GM18508 (cell line): ENCODE results near the gene EEF1AKMT1.
"Not testable (repeated sequence)": the region's sequence is repeated elsewhere in the genome, so short reads cannot be mapped to it uniquely, and the experiment has no call there.

Experiments
- ATAC-seq: cut with Tn5 transposase; IDR thresholded peaks from one replicate; pipeline ENCODE4 v1.9.1; 2021; ENCODE audit warnings: moderate number of reproducible peaks; ENCODE audit not compliant: insufficient read depth, unreplicated experiment

Gene EEF1AKMT1

DNA sequence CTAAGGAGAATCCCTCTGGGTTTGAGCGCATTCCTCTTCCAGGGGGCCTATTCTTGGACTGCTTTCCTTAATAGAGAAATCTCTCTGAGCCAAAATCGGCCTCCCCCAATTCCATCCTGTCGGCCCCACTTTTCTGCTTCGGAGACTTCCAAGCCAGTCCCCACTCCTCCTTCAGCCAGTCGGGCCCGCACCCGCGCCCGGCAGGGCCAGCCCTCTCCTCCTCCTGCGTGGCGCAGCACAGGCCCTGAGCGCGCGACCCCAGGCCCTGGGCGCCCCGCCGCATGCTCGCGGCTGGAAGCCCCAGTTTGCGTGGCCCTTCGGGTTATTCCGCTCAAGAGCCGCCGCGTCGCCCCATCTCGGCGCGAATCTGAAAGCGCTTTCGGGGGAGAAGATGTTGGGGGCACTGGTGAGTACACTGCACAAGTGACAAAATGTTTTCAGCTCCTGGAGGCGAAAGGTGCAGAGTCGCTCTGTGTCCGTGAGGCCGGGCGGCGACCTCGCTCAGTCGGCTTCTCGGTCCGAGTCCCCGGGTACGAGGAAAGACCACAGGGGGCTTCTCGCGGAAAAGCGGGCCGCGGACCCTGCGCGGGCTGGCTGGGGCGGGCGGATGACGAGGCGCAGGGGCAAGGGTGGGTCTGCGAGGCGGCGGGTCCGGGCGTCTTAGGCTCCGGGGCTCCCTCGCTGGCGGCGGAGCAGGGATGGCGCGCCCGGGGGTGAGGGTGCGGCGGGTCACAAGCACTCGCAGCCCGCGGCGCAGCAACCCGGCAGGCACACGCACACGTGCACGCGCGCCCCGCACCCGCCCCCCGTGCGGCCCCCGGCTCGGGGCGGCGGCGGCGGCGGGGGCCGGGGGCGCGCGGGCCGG is 70.6 kb downstream of the EEF1AKMT1 start, which contains the start of gene IL17D:
IL17D (plus strand) TSS at position 785 of the 865 bp plus-strand sequence. CDS start 303 bp downstream, outside the sequence.
- no peak for ATAC-seq

DNA sequence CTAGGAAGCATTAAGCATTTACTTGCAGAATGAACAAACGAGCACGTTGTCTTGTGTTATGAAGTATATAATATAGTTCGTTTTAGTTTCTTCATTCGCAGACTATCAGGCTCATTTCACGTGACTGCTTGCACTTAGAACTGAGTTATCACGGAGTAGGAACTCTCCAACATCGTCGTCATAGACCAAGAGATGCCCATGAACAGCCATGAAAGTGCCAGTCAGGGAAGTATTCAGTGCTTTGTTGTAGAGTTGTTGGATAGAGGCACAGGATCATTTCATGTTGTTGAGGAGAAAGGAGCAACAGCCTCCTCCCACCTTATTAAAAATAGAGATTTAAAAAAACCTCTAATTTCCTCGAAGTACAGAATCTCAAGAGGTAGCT is 71.2 kb downstream of the EEF1AKMT1 start:
- ATAC-seq: no peak

DNA sequence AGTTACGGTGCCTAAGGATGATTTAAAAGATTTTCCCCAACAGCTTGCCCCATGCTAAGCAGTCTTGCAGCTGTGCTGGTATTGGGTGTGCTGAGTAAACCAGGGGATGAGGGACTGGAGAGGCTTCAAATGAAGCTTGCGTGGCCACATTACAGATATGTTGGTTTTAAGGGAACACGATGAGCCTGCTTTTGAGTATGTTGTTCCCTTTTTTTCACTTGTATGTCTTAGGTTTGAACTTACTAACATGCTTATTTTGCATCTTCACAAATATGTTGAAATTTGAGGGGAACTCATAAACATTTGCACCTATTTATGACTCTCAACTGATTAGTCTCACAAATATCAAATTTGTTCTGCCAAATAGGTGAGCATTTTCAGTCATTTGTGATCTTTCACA is 72.3 kb downstream of the EEF1AKMT1 start:
- ATAC-seq: no peak

DNA sequence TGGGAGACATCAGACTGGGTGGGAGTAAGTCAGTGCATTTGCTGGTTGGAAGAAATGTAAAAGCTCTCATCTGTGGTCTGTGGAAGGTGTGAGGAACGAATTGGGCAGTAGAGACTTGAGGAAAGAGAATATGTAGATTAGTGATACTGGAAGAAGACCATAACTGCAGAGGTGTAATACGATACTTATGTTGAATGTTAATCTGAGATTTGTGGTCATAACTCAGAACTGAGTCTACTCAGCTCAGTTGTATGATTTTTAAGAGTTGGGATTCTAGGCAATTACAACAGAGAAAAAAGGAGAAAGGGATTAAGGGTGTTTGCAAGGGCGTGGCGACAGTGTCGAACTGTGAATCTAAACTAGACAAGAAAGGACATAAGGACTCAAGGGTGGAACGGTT is 73.5 kb downstream of the EEF1AKMT1 start:
- ATAC-seq: no peak

DNA sequence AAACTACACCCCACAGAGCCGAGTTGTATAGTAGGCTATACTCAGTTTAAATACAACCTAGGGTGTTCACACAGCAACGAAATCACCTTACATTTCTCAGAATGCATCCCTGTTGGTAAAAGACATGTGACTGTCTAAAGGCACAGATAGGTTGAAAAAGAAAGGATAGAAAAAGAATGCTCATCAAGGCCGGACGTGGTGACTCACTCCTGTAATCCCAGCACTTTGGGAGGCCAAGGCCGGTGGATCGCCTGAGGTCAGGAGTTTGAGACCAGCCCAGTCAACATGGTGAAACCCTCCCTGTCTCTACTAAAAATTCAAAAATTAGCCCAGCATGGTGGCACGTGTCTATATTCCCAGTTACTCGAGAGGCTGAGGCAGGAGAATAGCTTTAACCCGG is 74.0 kb downstream of the EEF1AKMT1 start:
- no peak for ATAC-seq

DNA sequence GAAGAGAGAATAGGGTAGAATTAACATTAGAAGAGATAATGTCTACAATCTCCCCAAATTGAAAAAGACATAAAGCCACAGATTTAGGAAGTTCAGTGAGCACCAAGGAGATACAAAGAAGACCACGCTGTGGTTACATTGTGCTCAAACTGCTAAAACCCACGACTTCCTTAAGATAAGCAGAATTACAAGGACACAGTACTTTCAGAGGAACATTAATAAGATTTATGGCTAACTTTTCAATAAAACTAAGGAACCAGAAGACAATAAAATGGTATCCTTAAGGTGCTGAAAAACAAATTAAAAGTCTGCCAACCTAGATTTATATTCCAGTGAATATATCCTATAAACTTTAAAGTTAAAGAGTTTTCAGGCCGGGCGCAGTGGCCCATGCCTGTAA is 77.7 kb downstream of the EEF1AKMT1 start:
- ATAC-seq: no peak

DNA sequence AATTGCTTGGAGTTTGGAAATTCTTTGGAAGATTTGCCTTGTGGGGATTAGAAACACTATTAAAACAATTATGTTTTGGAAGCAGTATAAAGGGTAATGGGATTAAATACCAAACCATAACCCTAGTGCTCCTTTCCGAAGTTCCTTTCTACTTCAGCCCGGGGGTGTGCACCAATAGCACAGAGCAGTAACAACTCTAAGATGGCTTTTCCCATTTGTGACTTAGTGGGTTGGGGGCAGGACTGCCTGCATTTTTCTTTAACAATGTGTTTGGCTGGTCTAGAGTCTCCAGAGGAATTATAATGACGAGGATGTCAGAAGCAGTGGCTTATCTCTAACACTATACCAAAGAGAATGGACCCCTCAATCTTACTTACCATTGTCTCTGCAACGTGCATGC is 82.1 kb downstream of the EEF1AKMT1 start:
- no peak for ATAC-seq

DNA sequence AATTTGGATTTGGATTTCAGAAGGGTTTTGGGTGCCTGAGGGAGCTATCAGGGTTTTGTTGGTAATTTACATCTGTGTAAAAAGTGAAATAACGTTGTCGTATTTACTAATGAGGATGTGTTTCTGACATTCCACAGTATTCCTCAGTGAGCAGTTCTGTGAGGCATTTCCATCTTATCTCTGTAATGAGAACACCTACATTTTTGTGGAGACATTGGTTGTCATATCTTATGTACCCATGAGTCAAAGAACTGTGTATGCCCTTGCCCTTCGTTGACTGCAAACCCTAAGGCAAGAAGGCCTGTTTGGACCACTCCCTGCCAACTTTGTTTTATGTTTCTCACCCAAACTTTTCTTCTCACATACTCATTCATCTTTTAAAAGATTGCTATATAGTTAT is 84.5 kb downstream of the EEF1AKMT1 start:
- no peak for ATAC-seq

DNA sequence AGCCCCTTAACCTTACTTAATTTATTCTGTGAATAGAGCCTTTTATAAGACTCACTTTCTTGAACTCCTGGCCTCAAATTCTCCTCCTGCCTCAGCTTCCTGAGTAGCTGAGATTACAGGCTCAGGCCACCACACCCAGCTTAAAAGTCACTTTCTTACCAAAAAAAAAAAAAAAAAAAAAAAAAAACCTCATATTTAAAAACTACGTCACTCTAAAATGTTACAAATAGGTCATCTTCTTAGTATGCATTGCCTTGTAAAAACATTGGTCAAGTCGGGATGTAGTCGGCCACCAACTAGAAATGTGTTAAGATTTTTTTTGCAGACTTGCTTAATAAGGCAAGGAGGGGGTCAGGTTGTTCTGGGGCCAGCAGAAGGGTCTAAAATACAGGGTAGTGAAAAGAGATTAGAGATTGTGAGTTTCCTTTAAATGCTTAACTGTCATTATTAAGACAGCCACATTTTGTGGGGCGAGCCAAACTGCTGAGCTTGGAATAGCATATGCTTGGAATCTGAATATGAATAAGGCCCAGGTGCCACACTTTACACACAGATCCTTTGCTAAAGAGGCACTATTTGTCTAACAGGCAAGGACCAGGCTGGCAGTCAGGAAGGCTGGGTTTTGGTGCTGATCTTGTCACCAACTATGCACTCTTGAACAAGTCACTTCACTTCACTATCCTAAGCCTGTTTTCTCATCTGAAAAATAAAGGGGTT is 86.7 kb downstream of the EEF1AKMT1 start:
- ATAC-seq: no peak

DNA sequence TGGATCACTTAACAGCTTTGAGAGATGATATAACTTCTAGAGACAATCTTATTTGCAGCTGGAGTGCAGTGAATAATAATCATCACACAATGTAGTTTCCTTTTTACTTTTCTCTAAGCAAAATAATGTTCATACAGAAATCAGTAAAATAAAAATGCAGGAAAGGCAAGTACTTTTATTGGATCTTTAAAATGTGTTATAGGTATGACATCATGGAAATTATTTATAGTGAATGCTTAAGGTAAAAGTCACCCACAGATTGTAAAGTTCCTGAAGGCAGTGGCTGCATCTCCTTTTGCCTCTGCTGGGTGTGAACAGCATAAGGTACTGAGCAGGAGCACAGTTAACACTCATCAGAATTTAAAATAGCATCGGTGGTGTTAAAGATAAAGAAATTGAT is 87.6 kb downstream of the EEF1AKMT1 start:
- no peak for ATAC-seq

DNA sequence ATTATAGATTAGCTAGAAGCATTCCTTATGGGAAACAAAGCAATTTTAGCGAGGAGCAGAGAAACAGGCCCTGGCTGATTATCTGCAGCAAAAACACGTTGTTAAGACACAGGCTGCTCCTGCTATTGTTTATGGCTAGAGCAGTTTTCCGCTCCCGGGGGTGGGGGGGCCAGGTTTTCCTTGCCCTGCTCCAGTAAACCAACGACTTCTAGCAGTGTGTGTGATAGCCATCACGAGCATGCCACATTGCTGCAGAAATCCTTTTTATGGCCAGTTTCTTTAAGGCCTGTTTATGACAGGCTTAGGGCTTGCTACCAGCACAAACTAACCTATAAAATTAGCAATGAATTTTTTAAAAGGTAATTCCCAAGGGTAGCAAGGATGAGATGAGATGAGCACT is 88.7 kb downstream of the EEF1AKMT1 start:
- no peak for ATAC-seq

DNA sequence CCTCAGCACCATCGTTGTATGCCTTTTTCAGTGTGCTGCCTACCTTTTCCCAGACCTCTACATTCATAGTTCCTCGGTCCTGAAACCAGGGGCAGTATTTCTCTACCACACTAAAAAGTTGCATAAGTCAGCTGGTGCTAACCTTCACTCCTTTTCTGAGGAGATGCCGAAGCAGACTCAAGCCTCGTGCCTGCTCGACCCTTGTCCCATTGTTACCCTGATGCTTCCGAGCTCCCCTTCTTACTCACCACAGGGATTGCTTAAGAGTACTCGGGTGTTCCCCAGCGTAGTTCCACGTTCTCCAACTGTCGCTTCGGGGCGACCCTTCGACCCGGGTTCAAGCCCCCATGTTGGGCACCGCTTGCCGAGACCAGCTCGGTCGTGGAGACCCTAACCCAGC is 89.2 kb downstream of the EEF1AKMT1 start:
- ATAC-seq: no peak

DNA sequence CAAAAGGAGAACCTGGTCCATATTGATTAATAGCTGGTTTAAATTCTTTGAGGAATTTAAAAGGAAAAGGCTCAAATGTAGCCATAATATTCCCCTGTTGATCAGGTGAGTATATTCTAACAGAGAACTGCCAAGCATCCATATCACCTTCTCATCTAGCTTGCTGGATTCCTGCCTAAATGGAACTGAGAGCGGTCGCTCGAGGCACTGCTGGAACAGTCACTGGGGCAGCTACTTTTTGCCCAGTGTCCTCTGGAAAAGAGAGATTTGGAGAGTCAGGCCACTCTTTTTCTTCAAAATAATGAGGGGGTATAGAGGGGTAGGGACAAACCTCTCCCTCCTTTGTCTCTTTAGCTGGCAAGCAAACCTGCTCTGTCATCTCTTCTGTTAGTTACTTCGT is 89.7 kb downstream of the EEF1AKMT1 start:
- no peak for ATAC-seq

DNA sequence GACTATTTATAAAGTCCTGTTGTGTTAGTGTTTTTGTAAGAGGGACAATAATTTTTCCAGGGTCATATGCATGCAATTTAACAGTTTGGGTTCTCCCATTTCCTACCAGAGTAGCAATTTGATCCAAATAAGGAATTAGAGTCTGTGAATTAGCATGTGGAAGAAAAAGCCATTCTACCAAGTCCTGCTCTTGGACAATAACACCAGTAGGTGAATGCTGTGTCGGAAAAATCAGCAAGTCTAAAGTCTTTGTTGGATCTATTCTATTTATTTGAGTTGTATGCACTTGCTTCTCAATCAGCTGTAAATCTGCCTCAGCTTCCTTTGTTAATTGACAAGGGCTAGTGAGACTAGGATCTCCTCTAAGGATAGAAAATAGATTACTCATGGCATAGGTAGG is 91.7 kb downstream of the EEF1AKMT1 start:
- no peak for ATAC-seq

DNA sequence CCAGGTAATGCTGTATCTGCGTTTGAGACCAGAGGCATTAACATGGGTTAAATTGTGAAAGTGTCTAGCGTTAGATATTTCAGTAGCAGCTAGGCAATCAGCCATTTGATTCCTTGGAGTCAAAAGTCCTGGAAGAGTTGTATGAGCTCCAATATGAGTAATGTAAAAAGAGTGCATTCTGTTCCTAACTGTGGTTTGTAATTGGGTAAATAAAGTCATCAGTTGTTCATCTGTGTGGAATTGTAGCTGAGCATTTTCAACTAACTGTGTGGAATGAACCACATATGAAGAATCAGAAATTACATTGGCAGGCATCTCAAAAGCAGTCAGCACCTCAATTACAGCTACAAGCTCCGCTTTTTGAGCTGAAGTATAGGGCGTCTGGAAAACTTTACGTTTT is 92.3 kb downstream of the EEF1AKMT1 start:
- not testable (repeated sequence) for ATAC-seq

DNA sequence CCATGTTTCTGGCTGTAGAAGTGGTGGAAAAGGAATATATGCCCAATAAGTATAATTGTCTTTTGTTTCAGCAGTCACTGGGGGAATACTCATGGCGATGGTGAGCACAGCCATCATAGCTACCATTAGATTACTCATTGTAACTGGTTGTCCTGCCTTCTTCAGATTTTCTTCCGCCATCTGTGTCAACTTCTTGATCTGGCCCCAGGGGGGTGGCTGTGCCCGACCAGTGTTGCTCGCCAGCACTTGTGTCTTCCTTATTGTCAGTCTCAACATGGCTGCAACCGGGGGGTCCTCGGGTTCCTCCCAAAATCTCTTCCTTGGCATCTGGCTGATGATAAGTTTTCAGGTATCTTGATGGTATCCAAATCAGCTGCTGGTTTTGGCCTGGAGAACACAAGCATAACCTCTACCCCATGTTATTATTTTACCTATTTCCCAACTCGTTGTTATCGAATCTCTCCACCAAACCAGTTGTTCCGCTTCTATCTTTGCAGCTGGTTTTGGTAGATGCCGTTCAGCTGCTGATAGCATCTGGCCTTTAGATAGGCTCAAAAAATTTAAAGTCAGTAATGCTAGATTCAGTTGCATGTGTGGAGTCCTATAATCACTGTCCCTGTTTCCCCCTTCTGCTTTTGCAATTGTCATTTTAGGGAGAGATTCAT is 93.2 kb downstream of the EEF1AKMT1 start:
- no peak for ATAC-seq

DNA sequence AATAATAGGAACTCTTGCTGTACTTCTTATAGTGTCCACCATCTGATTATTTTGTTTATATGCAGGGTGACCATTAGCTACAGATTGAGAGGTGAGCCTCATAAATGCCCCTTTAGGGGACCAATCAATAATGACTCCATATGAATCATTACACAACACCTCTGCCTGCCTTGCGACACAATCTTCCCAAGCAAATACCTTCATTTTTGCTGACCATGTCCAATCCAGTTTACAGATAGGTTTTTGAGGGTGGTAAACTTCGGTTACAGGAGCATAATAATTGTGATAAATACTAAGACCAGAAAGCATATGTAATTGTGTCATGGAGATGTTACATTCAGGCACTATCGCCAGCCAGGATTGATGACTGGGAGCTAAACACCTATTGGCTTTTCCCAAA is 93.9 kb downstream of the EEF1AKMT1 start:
- ATAC-seq: no peak
